Activated T-cell treated with anti-CD3 and anti-CD28 coated beads, Interleukin-2, amount 50 U/mL, for 48 hours (primary cell): ENCODE results near the gene ANKRD22.
"Not testable (repeated sequence)": the region's sequence is repeated elsewhere in the genome, so short reads cannot be mapped to it uniquely, and the experiment has no call there.

Source experiments
- DNase-seq, 2 experiments: peaks; one replicate each; pipeline ENCODE4 v3.0.0-alpha.2; 2020

ANKRD22 gene

GRCh38 chr10:88877298-88877697, 25.7 kb upstream of the ANKRD22 start:
- no peak for DNase-seq

- no peak for DNase-seq
These were observed 23.4 kb upstream of the ANKRD22 start for GRCh38 chr10:88875081-88875480.

GRCh38 chr10:88874281-88874680, 22.6 kb upstream of the ANKRD22 start:
- DNase-seq = no peak

- no peak for DNase-seq
These were observed 22.1 kb upstream of the ANKRD22 start for GRCh38 chr10:88873757-88874156.

GRCh38 chr10:88870089-88870488, 18.4 kb upstream of the ANKRD22 start:
- DNase-seq = no peak

GRCh38 chr10:88866454-88866853, 14.8 kb upstream of the ANKRD22 start:
- no peak for DNase-seq

- DNase-seq = no peak
These were observed 13.7 kb upstream of the ANKRD22 start for GRCh38 chr10:88865281-88865876.

GRCh38 chr10:88861036-88861435, 9.4 kb upstream of the ANKRD22 start:
- no peak for DNase-seq

GRCh38 chr10:88858491-88858890, 6.8 kb upstream of the ANKRD22 start:
- no peak for DNase-seq

- DNase-seq = no peak
These were observed 6.2 kb upstream of the ANKRD22 start for GRCh38 chr10:88857831-88858230.

- DNase-seq = no peak
These were observed 3.0 kb upstream of the ANKRD22 start for GRCh38 chr10:88854684-88855083.

- DNase-seq = no peak
These were observed 1.7 kb upstream of the ANKRD22 start for GRCh38 chr10:88853155-88853881.

GRCh38 chr10:88852327-88852726, 683 bp upstream of the ANKRD22 start:
- no peak for DNase-seq

- no peak for DNase-seq
These were observed 932 bp downstream of the ANKRD22 start for GRCh38 chr10:88850712-88851111.

GRCh38 chr10:88849234-88849633, 2.4 kb downstream of the ANKRD22 start:
- DNase-seq = no peak

- no peak for DNase-seq
These were observed 3.1 kb downstream of the ANKRD22 start for GRCh38 chr10:88848499-88848898.

- DNase-seq = no peak
These were observed 8.5 kb downstream of the ANKRD22 start for GRCh38 chr10:88843171-88843570.

GRCh38 chr10:88841316-88842111, 10.1 kb downstream of the ANKRD22 start:
- DNase-seq = no peak

- DNase-seq = no peak
These were observed 10.8 kb downstream of the ANKRD22 start for GRCh38 chr10:88840881-88841280.

GRCh38 chr10:88840104-88840503, 11.5 kb downstream of the ANKRD22 start:
- no peak for DNase-seq

- DNase-seq = no peak
These were observed 12.8 kb downstream of the ANKRD22 start for GRCh38 chr10:88838766-88839350.

GRCh38 chr10:88837632-88838031, 14.0 kb downstream of the ANKRD22 start:
- not testable (repeated sequence) for DNase-seq

GRCh38 chr10:88835910-88836221, 15.8 kb downstream of the ANKRD22 start:
- no peak for DNase-seq
